Ureter (tissue), 1 donor: Measurements from ENCODE around the gene CDHR3. TPM values are rescaled to one million over a fixed set of nuclear protein-coding genes. Genes with fewer than 3 reads are reported as not detected.
"Not testable (repeated sequence)": the region's sequence is repeated elsewhere in the genome, so short reads cannot be mapped to it uniquely, and the experiment has no call there.

Experiments
- DNase-seq: peaks from one replicate; pipeline ENCODE4 v3.0.0-alpha.2; 2020; ENCODE audit warnings: low spot score
- total RNA-seq: library from RNA; stranded (reverse); gene quantifications from one replicate; pipeline ENCODE4 v1.2.4, GENCODE V29; 2023
- donor health status: DM: yes; HTN: yes; CAD: no.

Gene CDHR3
- 6.0 TPM for total RNA-seq

DNA sequence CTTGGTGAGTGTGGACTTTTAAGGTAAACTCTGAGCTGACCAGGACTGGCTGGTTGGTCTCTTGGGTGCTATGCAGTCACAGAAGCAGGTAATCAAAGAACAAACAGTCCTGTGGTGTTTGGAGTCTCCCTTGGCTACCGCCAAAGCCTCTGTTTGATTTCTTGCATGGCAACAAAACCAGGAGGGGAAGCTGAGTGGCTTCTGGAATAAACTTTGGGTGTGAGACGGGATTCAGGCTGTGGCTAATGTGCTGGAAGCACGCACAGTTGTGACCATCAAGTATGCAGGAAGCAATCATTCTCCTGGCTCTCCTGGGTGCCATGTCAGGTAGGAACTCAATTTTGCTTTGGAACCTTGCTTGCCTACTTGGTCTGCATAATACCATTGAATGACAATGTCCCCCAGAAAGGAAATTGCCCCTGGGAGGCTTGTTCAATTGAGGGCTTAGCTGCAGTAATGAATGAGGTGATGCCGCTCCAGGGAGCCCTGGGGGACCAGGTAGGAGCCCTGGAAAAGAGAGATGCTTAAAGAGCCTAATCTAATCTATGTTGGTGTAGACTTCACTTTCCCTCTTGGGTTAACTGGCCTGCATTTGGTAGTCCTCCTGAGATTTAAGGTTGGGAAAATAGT lies at the start of gene CDHR3:
CDHR3 (plus strand) TSS at position 227 of the 630 bp plus-strand sequence; CDS start at position 282, 55 bp downstream.
- no peak for DNase-seq

DNA sequence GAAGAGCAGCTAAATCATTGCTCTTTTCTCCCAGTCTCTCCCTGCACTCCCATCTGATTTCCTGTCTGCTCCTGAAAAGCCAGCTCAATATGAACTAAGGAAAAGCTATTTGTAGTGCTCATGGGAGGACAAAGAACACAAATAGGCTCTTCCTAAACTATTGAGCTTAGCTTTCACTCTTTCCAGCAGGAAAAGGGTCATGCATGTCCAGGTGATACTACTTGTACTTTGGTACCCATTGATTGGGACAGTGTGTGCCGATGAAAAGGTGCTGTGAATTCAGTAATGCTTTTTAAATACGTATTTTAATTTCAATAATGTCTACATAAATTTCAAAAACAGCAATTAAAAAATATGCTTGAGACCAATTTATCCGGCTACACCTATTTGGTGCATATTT lies 49.1 kb upstream of the CDHR3 start:
- DNase-seq, result no peak

DNA sequence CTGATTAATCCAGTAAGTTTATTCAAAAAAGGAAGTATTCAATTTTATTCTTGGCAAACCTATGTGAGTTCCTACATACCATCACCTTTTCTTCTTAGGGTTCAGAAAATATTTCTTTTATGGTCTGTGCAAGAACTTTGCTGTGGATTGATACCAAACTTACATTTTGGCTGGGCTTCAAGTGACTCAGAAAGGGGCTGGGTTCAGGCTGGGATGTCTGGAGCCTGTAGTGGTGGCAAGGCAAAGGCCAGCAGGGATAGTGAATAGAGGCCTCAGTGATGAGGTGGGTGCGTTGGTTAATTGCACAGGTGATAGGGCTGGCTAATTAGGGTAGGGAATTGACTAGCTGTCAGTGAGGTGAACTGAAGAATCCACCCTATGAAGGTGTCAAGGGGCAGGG lies 46.5 kb upstream of the CDHR3 start:
- no peak for DNase-seq

GRCh38 chr7:105917659-105918058 lies 45.4 kb upstream of the CDHR3 start:
- no peak for DNase-seq

DNA sequence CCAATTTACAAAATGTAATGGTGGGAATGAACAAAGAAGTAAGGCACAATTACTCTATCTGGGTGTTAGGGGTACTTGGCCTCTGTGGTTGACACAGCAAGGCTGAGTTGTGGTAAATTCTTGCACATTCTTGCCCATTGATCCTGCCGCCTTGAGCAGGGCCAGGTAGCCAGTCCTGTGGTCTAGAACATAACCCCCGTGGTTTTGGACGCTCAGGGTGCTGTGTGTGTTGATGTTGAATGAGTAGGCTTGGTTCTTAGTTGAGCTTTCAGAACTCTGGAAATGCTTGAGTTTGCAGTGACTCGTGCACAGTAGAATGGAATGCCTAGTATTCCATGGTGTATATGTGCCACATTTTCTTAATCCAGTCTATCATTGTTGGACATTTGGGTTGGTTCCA lies 42.3 kb upstream of the CDHR3 start:
- DNase-seq, result no peak

DNA sequence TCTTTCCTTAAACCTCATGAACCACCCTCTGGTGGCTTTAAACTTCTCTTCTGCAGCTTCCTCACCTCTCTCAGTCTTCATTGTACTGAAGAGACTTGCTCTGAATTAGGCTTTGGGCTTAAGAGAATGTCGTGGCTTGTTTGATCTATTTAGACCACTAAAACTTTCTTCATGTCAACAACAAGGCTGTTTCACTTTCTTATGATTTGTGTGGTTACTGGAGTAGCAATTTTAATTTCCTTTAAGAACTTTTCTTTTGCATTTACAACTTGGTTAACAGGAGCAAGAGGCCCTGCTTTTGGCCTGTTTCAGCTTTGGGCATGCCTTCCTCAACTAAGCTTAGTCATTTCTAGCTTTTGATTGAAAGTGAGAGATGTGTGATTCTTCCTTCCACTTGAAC lies 38.1 kb upstream of the CDHR3 start:
- DNase-seq, result no peak

DNA sequence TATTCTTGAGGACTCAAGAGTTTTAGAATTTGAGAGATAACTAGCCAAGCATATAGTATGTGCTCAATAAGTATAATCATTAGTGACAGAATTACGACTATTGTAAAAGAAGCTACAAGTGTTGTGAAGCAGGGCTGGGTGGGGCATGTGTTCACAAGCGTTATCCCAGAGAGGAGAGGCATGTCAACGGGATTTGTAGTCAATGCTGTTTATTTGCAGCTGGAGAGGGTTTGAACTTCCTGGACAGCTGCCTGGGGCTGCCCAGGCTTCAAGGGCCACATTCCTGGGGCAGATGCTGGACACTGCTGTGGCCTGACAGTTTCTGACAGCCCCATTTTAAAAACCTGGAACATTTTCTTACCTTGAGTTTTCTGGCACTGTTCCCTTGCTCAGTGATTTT lies 36.9 kb upstream of the CDHR3 start:
- DNase-seq, result no peak

DNA sequence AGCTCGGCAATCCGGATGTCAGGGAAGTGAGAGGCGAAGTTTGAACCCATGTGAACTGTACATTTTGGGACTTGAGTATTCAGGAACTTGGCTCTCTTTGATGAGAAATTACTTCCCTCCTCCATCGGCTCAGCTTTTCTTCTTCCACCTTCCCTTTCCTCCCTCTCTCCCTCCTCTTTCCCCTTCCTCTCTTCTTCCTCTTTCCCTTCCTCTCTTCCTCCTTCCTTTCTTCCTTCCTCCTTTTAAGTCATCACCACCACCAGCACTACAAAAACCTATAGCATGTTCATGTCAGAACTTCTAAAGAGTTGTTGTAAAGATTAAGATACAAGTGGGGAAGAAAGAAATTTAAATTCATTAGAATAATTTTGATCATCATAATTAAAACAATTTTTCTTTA lies 31.9 kb upstream of the CDHR3 start:
- DNase-seq, result no peak

GRCh38 chr7:105932835-105933477 lies 30.1 kb upstream of the CDHR3 start:
- no peak for DNase-seq

DNA sequence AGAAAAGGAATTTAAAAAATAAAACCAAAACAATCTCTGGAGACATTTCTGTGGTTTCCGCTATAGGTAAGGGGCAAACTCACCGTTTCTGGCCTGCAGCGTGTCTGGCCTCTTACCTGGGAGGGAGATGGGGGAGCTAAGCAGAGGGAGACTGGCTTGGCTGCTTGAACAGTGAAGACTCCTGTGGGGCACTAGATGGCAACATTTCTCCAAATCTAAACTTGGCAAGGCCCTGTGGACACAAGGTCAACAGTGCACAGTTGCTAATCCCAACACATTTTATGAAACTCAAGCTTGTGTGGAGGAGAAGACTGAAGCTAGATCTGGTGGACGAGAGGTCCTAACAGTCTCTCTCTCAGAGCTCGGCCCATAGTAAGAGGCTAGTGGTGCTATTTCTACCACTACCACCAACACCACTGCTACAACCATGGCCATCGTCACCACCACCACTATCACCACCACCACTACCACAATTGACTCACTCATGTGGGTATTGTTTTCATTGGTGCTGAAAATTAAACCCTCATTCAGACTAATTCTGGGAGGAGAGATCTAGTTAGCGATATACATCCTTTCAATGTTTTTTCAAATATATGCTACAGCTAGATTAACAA lies 28.4 kb upstream of the CDHR3 start:
- no peak for DNase-seq

GRCh38 chr7:105935250-105935649 lies 27.8 kb upstream of the CDHR3 start:
- no peak for DNase-seq

GRCh38 chr7:105937411-105937810 lies 25.7 kb upstream of the CDHR3 start:
- DNase-seq, result no peak

- DNase-seq, result no peak
These were observed 23.0 kb upstream of the CDHR3 start for GRCh38 chr7:105940109-105940508.

DNA sequence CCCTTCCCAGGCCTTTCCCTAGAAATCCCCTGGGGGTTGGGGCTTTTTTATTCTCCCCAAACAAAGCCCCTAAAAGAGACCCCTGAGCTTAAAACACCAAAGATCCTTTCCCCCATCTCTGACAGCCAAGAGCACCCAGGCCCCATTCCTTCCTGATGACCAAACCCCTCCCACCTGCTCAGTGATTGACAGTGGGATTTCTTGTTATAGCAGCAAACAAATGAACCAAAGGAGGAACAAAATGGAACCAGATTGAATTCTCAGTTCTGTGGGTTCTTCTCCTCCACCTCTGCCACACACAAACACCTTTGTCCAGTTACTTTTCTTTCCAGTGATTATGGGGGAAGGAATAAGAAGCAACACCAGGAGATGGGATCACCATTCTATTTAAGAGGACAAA lies 21.5 kb upstream of the CDHR3 start:
- no peak for DNase-seq

DNA sequence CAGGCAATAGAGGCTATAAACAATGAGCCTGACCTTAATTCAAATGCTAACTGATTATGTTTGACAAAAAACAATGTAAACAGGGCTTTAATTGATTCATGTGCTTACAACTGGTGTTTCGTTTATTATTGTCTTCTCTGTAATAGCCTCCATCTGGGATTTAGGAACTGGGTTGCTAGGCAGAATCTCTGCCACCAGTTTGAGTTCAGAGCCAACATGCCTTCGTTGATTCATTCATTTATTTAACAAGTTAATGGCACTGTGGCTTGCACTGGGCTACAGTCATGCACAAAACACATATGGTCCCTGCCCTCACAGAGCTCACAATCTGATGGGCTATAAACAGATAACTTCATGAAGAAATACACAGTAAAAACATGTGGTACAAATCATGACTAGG lies 19.6 kb upstream of the CDHR3 start:
- no peak for DNase-seq

DNA sequence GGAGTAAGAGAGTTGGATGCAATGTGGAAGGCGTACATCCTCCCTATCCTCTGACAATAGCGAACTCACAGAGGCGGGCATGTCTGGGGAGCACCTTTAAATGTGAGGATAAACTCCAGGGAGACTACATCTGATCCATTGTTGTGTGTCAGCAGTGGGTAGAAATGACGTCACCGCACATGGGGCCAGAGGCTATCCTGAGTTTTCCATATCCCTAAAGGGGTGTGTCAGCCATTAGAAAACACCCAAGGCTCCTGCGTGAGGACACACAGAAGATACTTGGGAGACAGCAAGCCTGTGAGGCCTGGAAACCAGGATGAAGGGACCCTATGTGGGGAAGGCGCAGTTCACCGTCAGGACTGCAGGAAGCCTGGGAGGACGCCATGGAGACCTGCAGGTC lies 17.2 kb upstream of the CDHR3 start:
- DNase-seq, result no peak

GRCh38 chr7:105951597-105951996 lies 11.5 kb upstream of the CDHR3 start:
- DNase-seq, result no peak

DNA sequence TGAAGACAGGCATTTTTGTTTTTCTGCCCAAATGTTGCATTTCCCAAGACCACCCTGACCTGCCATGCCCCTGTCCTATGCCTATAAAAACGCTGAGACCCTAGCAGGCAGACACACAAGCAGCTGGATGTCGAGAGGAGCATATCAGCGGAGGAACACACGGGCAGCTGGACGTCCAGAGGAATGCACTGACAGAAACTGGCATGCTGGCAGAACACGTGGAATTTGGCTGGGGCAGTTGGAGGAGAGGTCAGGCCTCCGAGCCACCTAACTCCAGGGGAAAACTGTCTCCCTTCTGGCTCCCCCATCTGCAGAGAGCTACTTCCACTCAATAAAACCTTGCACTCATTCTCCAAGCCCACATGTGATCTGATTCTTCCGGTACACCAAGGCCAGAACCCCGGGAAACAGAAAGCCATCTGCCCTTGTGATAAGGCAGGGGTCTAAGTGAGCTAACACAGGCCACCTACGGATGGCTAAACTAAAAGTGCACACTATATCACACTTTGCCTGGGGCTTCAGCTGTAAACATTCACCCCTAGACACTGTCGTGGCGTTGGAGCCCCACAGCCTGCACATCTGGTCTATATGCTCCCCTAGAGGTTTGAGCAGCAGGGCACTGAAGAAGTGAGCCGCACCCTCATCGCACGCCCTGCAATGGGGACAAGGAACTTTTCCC lies 10.0 kb upstream of the CDHR3 start:
- no peak for DNase-seq

DNA sequence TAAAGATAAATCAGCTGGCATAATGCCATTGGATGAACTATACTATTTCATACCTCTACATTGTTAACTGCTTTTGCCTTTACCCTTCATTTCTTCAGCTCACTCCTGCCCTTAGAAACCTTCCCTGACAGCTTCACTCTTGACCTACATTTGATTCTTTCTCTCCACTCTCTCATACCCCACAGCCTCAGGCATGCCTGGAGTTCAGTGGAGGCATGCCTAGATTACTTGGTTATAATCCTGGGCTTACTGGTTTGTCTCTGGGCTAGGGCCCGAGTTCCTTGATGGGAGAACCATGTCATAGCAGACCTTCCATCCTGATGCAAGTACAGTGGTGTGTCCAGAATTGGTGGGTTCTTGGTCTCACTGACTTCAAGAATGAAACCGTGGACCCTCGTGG lies 8.4 kb upstream of the CDHR3 start:
- DNase-seq, result no peak

- not testable (repeated sequence) for DNase-seq
These were observed 7.2 kb upstream of the CDHR3 start for GRCh38 chr7:105955651-105956466.

DNA sequence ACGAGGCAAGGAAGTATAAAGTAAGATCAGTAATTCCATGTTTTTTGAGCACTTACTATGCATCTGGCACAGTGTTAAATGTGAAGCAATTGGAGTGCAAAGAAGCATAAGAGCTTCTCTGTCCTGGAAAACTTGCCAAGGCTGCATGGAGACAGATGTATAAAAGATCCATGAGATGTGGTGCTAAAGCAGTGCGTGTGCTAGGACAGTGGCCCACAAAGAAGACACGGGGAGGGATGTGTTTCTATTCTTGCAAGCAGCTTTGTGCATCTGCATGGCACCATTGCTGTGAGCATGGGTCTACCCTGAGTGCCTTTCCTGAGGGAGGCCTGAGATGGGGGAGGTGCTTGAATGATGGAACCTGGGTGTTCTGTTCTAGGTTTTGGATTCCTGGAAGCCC lies 5.1 kb upstream of the CDHR3 start:
- no peak for DNase-seq

GRCh38 chr7:105962353-105962752 lies 711 bp upstream of the CDHR3 start:
- DNase-seq, result no peak
